Loucy (cell line): ENCODE measurements around the gene RBM28.
A peak's percentile ranks its signal among the peaks of the same experiment; 100 is the strongest.

Source experiments
- H2AFZ ChIP-seq: fragments of 200-600 bp; sonication (generic); 2 replicates; pipeline ENCODE4 v1.6.0; 2016; ENCODE audit warnings: antibody characterized with exemption, mild to moderate bottlenecking, low read length, moderate library complexity
- H3F3A ChIP-seq: fragments of 200-600 bp; 2 replicates; pipeline ENCODE4 v1.6.0; 2016; ENCODE audit warnings: antibody characterized with exemption, low read depth, mild to moderate bottlenecking
- H3K27me3 ChIP-seq: fragments of 200-600 bp; sonication (generic); 2 replicates; pipeline ENCODE4 v1.6.1; 2014; ENCODE audit warnings: low read length, mild to moderate bottlenecking; ENCODE audit not compliant: insufficient read depth, poor library complexity, severe bottlenecking
- H3K36me3 ChIP-seq: fragments of 200-600 bp; sonication (generic); 2 replicates; pipeline ENCODE4 v1.6.1; 2016; ENCODE audit warnings: low read length; ENCODE audit not compliant: insufficient read depth
- H3K4me1 ChIP-seq: fragments of 200-600 bp; sonication (generic); 2 replicates; pipeline ENCODE4 v1.5.1; 2014; ENCODE audit warnings: low read length, mild to moderate bottlenecking; ENCODE audit not compliant: insufficient read depth, poor library complexity, severe bottlenecking
- H3K4me2 ChIP-seq: fragments of 200-600 bp; sonication (generic); 2 replicates; pipeline ENCODE4 v1.6.0; 2014; ENCODE audit warnings: antibody characterized with exemption, low read length, low read depth, mild to moderate bottlenecking; ENCODE audit not compliant: poor library complexity, severe bottlenecking
- H3K4me3 ChIP-seq: fragments of 200-600 bp; sonication (generic); 2 replicates; pipeline ENCODE4 v1.5.1; 2014; ENCODE audit warnings: low read length, mild to moderate bottlenecking, mixed read lengths; ENCODE audit not compliant: poor library complexity, severe bottlenecking
- H3K79me2 ChIP-seq: fragments of 200-600 bp; sonication (generic); 2 replicates; pipeline ENCODE4 v1.6.1; 2014; ENCODE audit warnings: low read length; ENCODE audit not compliant: insufficient read depth
- H3K9ac ChIP-seq: fragments of 200-600 bp; sonication (generic); 2 replicates; pipeline ENCODE4 v1.6.0; 2014; ENCODE audit warnings: mild to moderate bottlenecking, low read depth, low read length, moderate library complexity; ENCODE audit not compliant: poor library complexity, severe bottlenecking
- H3K9me2 ChIP-seq: fragments of 200-600 bp; sonication (generic); replicated peaks from 2 replicates; pipeline ENCODE4 v1.6.1; 2016; ENCODE audit warnings: low read depth, low read length, mixed read lengths
- H3K9me3 ChIP-seq: fragments of 200-600 bp; sonication (generic); 2 replicates; pipeline ENCODE4 v1.6.1; 2014; ENCODE audit warnings: mild to moderate bottlenecking, antibody characterized with exemption, low read length, low read depth; ENCODE audit not compliant: insufficient read depth
- H4K20me1 ChIP-seq: fragments of 200-600 bp; sonication (generic); 2 replicates; pipeline ENCODE4 v1.6.0; 2014; ENCODE audit warnings: antibody characterized with exemption, low read length, mild to moderate bottlenecking; ENCODE audit not compliant: insufficient read depth, poor library complexity, severe bottlenecking
- CTCF ChIP-seq: fragments of 200-600 bp; sonication (generic); conservative IDR thresholded peaks from 2 replicates; pipeline ENCODE4 v1.5.1; 2014; ENCODE audit warnings: mild to moderate bottlenecking, antibody characterized with exemption, low read length
- EZH2phosphoT487 ChIP-seq: fragments of 200-600 bp; IDR thresholded peaks from 2 replicates; pipeline ENCODE4 v1.6.1; 2018; ENCODE audit warnings: antibody characterized with exemption, mild to moderate bottlenecking, moderate library complexity, borderline replicate concordance

The RBM28 gene

GRCh38 chr7:128322040-128322643, 21.6 kb downstream of the RBM28 start:
- H3K9me2 ChIP-seq: no peaks in the 10 kb centered on the region
- no peak overlapping the region for H2AFZ ChIP-seq
- H3K4me1 ChIP-seq: peaks cover 50% of the 10 kb centered on the region
- peaks cover 18% of the 10 kb centered on the region for H3F3A ChIP-seq
- H3K4me3 ChIP-seq: no peak overlapping the region
- peak overlapping the region; percentile 87 for H3K9ac ChIP-seq
- H3K9me3 ChIP-seq: no peaks in the 10 kb centered on the region
- H3K36me3 ChIP-seq: peaks cover 58% of the 10 kb centered on the region
- no peaks in the 10 kb centered on the region for H4K20me1 ChIP-seq
- H3K27me3 ChIP-seq: no peaks in the 10 kb centered on the region
- H3K4me2 ChIP-seq: peak overlapping the region; percentile 75
- TF ChIP-seq CTCF: peak; percentile 76
- TF ChIP-seq EZH2phosphoT487: no peak
- H3K79me2 ChIP-seq: peaks cover 13% of the 10 kb centered on the region

- H3K9me3 ChIP-seq: no peaks in the 10 kb centered on the region
- peak overlapping the region; percentile 75 for H3K4me2 ChIP-seq
- H3F3A ChIP-seq: peaks cover 18% of the 10 kb centered on the region
- peaks cover 20% of the 10 kb centered on the region for H3K79me2 ChIP-seq
- TF ChIP-seq CTCF (no peak), EZH2phosphoT487 (no peak)
- H3K36me3 ChIP-seq: peaks cover 57% of the 10 kb centered on the region
- peaks cover 60% of the 10 kb centered on the region for H3K4me1 ChIP-seq
- no peak overlapping the region for H2AFZ ChIP-seq
- no peaks in the 10 kb centered on the region for H3K27me3 ChIP-seq
- H4K20me1 ChIP-seq: no peaks in the 10 kb centered on the region
- peak overlapping the region; percentile 53 for H3K4me3 ChIP-seq
- peak overlapping the region; percentile 87 for H3K9ac ChIP-seq
- no peaks in the 10 kb centered on the region for H3K9me2 ChIP-seq
Observed at GRCh38 chr7:128321044-128321422, 22.7 kb downstream of the RBM28 start.

- no peak overlapping the region for H2AFZ ChIP-seq
- H3K36me3 ChIP-seq: peaks cover 56% of the 10 kb centered on the region
- peak overlapping the region; percentile 75 for H3K4me2 ChIP-seq
- H3F3A ChIP-seq: peaks cover 18% of the 10 kb centered on the region
- H3K4me1 ChIP-seq: peaks cover 80% of the 10 kb centered on the region
- H3K79me2 ChIP-seq: peaks cover 20% of the 10 kb centered on the region
- peak overlapping the region; percentile 53 for H3K4me3 ChIP-seq
- H4K20me1 ChIP-seq: no peaks in the 10 kb centered on the region
- no peak for TF ChIP-seq EZH2phosphoT487
- no peak for TF ChIP-seq CTCF
- H3K9me2 ChIP-seq: no peaks in the 10 kb centered on the region
- H3K9me3 ChIP-seq: no peaks in the 10 kb centered on the region
- H3K9ac ChIP-seq: peak overlapping the region; percentile 87
- H3K27me3 ChIP-seq: no peaks in the 10 kb centered on the region
Observed at GRCh38 chr7:128318691-128319090, 25.0 kb downstream of the RBM28 start.
